CD4-positive, alpha-beta memory T cell (primary cell): ENCODE results near the gene MED27. TPM values are rescaled to one million over a fixed set of nuclear protein-coding genes. Genes with fewer than 3 reads are reported as not detected.
A peak's percentile ranks its signal among the peaks of the same experiment; 100 is the strongest.

Experiments used
- CTCF ChIA-PET: fragments of 350-600 bp; sonication (Branson Sonifier 250); formaldehyde crosslinking; loops from one replicate; lab custom pipeline; 2021; ENCODE audit warnings: inconsistent platforms; ENCODE audit not compliant: partially characterized antibody; lab: Charles Lee
- POLR2A ChIA-PET: fragments of 350-600 bp; sonication (Branson Sonifier 250); formaldehyde crosslinking; loops from one replicate; lab custom pipeline; 2021; ENCODE audit not compliant: partially characterized antibody; lab: Charles Lee
- DNase-seq, 5 donors: peaks; one replicate each; pipeline versions ENCODE4 v3.0.0 to v3.0.0-alpha.2; 2020 to 2022; ENCODE audit warnings: mixed read lengths in 1 of 5
- H3K27ac ChIP-seq: one replicate; pipeline ENCODE4 v1.7.0; 2013; ENCODE audit warnings: low read depth, low read length
- H3K27me3 ChIP-seq: 2 replicates; pipeline ENCODE4 v1.7.0; 2013; ENCODE audit warnings: mild to moderate bottlenecking, low read length, moderate library complexity; ENCODE audit not compliant: insufficient read depth
- H3K36me3 ChIP-seq: 2 replicates; pipeline ENCODE4 v1.7.0; 2013; ENCODE audit warnings: mild to moderate bottlenecking, low read length, moderate library complexity; ENCODE audit not compliant: insufficient read depth
- H3K4me1 ChIP-seq: 2 replicates; pipeline ENCODE4 v1.7.0; 2013; ENCODE audit warnings: mild to moderate bottlenecking, low read length, moderate library complexity; ENCODE audit not compliant: insufficient read depth
- H3K4me3 ChIP-seq, 2 donors: one replicate each; pipeline ENCODE4 v1.7.0; 2013; ENCODE audit warnings: low read length in 2 of 2, mild to moderate bottlenecking in 1 of 2
- H3K9me3 ChIP-seq, 2 donors: one replicate each; pipeline ENCODE4 v1.7.0; 2013; ENCODE audit warnings: low read length in 2 of 2, control low read depth in 1 of 2; ENCODE audit not compliant: control insufficient read depth in 1 of 2
- H3K27ac Mint-ChIP-seq, 7 donors: one replicate each; pipeline ENCODE4 v1.8.0; 2020 to 2021; ENCODE audit warnings: mixed read lengths in 7 of 7, mild to moderate bottlenecking in 6 of 7, inconsistent platforms in 3 of 7, moderate library complexity in 3 of 7
- H3K27me3 Mint-ChIP-seq, 2 donors: one replicate each; pipeline ENCODE4 v1.8.0; 2020 to 2021; ENCODE audit warnings: mixed read lengths in 2 of 2
- H3K36me3 Mint-ChIP-seq, 2 donors: one replicate each; pipeline ENCODE4 v1.8.0; 2020 to 2021; ENCODE audit warnings: mixed read lengths in 2 of 2, inconsistent platforms in 1 of 2, mild to moderate bottlenecking in 1 of 2
- H3K4me1 Mint-ChIP-seq, 4 donors: one replicate each; pipeline ENCODE4 v1.8.0; 2020 to 2021; ENCODE audit warnings: mixed read lengths in 4 of 4, mild to moderate bottlenecking in 1 of 4
- H3K4me3 Mint-ChIP-seq, 8 donors: one replicate each; pipeline ENCODE4 v1.8.0; 2020 to 2021; ENCODE audit warnings: mixed read lengths in 8 of 8, mild to moderate bottlenecking in 7 of 8, moderate library complexity in 6 of 8, inconsistent platforms in 3 of 8
- H3K9me3 Mint-ChIP-seq, 8 donors: one replicate each; pipeline ENCODE4 v1.8.0; 2020 to 2021; ENCODE audit warnings: mixed read lengths in 8 of 8, mild to moderate bottlenecking in 5 of 8, inconsistent platforms in 3 of 8, moderate library complexity in 1 of 8
- intact Hi-C: fragments of 100-400 bp; cut with micrococcal nuclease; formaldehyde crosslinking; loops from one replicate; pipeline ENCODE4 v1.15.1; 2023
- polyA plus RNA-seq, 2 donors: library from polyadenylated mRNA; unstranded; fragments of 300-500 nt; fragmentation: Illumina TruSeq; gene quantifications; one replicate each; pipeline ENCODE4 v1.2.3, GENCODE V29; 2021
- total RNA-seq, 2 experiments: library from RNA; stranded (reverse); gene quantifications; one replicate each; pipeline ENCODE4 v1.2.3, GENCODE V29; 2021

MED27 gene
- total and polyA plus RNA-seq, 4 experiments from 2014 or later: 15.6 to 57.7 (median 29.3) TPM

- intact Hi-C loops: no loop called here
Observed at GRCh38 chr9:131841765-131842318, 237.8 kb downstream of the MED27 start.

GRCh38 chr9:131840751-131841702, 238.6 kb downstream of the MED27 start:
- no peaks in the 10 kb centered on the region for H3K36me3 ChIP-seq
- no peaks in the 10 kb centered on the region for H3K9me3 ChIP-seq
- Mint-ChIP-seq H3K36me3 (no peaks in the 10 kb centered on the region), H3K27ac (peak overlapping the region in 5 of 7 donors; percentile 56 to 96 (median 93)), H3K27me3 (peaks cover 2 to 9% of the 10 kb centered on the region in 2 donors), H3K9me3 (peaks cover 0 to 2% (median 0%) of the 10 kb centered on the region in 8 donors), H3K4me1 (peaks cover 3 to 27% (median 10%) of the 10 kb centered on the region in 4 donors), H3K4me3 (no peak overlapping the region)
- no peaks in the 10 kb centered on the region for H3K27me3 ChIP-seq
- H3K4me1 ChIP-seq: peaks cover 23% of the 10 kb centered on the region
- H3K27ac ChIP-seq: no peak overlapping the region
- CTCF ChIA-PET: interaction anchor here (0.6 kb wide), 1 partner anchor 1157 kb away, joined by 4 read pairs; no protein-coding TSS in a partner anchor
- no peak for DNase-seq
- intact Hi-C loops: no loop called here
- no peak overlapping the region for H3K4me3 ChIP-seq
- POLR2A ChIA-PET: interaction anchor here (0.9 kb wide), 1 partner anchor 239 kb away, joined by 3 read pairs; the partner anchor contains the start of gene MED27

More at GRCh38 chr9:131841765-131842318, 237.8 kb downstream of the MED27 start:
- Mint-ChIP-seq H3K4me3 (no peak overlapping the region), H3K27me3 (peaks cover 4 to 9% of the 10 kb centered on the region in 2 donors), H3K36me3 (no peaks in the 10 kb centered on the region), H3K27ac (no peak overlapping the region), H3K9me3 (peaks cover 0 to 3% (median 0%) of the 10 kb centered on the region in 8 donors), H3K4me1 (peaks cover 3 to 27% (median 10%) of the 10 kb centered on the region in 4 donors)
- no peaks in the 10 kb centered on the region for H3K27me3 ChIP-seq
- H3K9me3 ChIP-seq: no peaks in the 10 kb centered on the region
- H3K4me3 ChIP-seq: no peak overlapping the region
- no peak overlapping the region for H3K27ac ChIP-seq
- H3K36me3 ChIP-seq: no peaks in the 10 kb centered on the region
- CTCF ChIA-PET: no interaction called here
- peaks cover 23% of the 10 kb centered on the region for H3K4me1 ChIP-seq
- POLR2A ChIA-PET: no interaction called here
- DNase-seq: no peak

DNA sequence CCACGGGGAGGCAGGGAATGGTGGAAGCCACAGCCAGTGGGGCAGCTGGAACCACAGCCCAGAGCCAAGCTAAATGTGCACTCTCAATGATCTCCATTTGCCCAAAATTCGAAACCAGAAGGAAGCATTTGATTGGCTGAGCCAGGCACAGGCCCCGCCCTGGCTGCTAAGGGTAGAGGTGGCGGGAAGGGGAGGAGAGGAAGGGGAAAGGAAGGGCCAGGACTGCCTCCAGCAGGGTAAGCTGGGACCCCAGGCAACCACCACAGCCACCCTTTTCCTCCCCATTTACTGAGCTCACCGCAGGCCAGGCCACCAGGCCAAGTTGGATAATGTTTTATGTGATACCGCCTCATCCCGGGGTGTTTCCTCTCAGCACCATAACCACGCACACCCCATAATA, 239.4 kb downstream of the MED27 start:
- POLR2A ChIA-PET: interaction anchor here (0.8 to 1.2 kb wide), 3 partner anchors 21 to 239 kb away, joined by 3 read pairs; partner anchors contain the start of gene MED27
- Histone ChIP-seq H3K9me3 (no peaks in the 10 kb centered on the region), H3K4me3 (no peak overlapping the region), H3K4me1 (peaks cover 23% of the 10 kb centered on the region), H3K27ac (no peak overlapping the region), H3K27me3 (no peaks in the 10 kb centered on the region), H3K36me3 (no peaks in the 10 kb centered on the region)
- CTCF ChIA-PET: interaction anchor here (0.6 kb wide), 1 partner anchor 1158 kb away, joined by 4 read pairs; no protein-coding TSS in a partner anchor
- Mint-ChIP-seq H3K27me3 (peaks cover under 1 to 7% of the 10 kb centered on the region in 2 donors), H3K4me1 (peaks cover 3 to 22% (median 10%) of the 10 kb centered on the region in 4 donors), H3K27ac (peak overlapping the region; percentile 90 to 98 (median 94)), H3K36me3 (no peaks in the 10 kb centered on the region), H3K9me3 (peaks cover 0 to 5% (median 0%) of the 10 kb centered on the region in 8 donors), H3K4me3 (peak overlapping the region in 5 of 8 donors; percentile 49 to 77 (median 60))
- intact Hi-C loops: no loop called here
- DNase-seq: peak in 1 of 5 donors; percentile 14

DNA sequence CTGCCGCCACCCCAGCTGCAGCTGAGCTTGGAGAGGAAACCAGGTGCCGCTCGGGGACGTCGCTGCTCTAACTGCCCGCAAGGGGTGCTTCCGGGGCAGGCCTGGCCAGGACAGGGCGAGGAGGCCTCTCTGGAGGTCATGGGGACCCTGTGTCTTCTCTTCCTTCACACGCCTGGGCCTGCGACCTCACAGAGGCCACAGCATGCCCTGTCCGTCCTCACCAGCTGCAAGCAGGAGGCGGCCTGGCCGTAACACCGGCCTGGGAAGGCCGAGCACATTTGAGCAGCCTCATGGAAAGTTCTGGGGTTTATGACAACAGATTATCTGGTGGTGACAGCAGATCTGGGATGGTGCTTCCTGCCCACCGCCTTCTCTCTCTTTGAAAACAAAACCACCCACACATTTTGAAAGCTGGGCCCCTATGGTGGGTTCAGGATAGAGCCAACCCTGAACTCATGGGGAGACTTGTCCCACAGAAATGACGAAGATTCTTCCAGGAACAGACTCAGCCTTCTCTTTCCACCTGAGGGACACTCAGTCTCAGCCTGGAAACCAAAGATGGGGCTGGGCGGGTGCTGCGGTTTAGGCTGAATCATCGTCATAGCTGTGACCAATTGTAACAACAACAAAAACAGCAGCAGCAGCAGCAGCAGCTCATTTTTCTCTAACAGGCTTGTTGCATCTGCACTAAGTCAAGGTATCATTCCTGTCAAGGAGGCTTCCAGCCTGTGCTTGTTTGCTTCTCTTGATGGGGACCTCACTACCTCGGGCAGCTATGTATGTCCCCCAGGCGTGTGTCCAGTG, 240.2 kb downstream of the MED27 start:
- Histone ChIP-seq H3K27ac (no peak overlapping the region), H3K27me3 (no peaks in the 10 kb centered on the region), H3K36me3 (no peaks in the 10 kb centered on the region), H3K4me3 (no peak overlapping the region), H3K4me1 (peaks cover 23% of the 10 kb centered on the region), H3K9me3 (no peaks in the 10 kb centered on the region)
- Mint-ChIP-seq H3K4me1 (peaks cover 3 to 22% (median 10%) of the 10 kb centered on the region in 4 donors), H3K27me3 (peaks cover 0 to 7% of the 10 kb centered on the region in 2 donors), H3K36me3 (no peaks in the 10 kb centered on the region), H3K27ac (peak overlapping the region; percentile 90 to 98 (median 94)), H3K9me3 (peaks cover 0 to 7% (median 0%) of the 10 kb centered on the region in 8 donors), H3K4me3 (peak overlapping the region; percentile 4 to 77 (median 50))
- intact Hi-C loops: no loop called here
- POLR2A ChIA-PET: interaction anchor here (0.6 to 1.2 kb wide), 3 partner anchors 22 to 401 kb away, joined by 3 read pairs; no protein-coding TSS in a partner anchor
- peak; percentile 37 to 81 (median 59) for DNase-seq
- CTCF ChIA-PET: no interaction called here

DNA sequence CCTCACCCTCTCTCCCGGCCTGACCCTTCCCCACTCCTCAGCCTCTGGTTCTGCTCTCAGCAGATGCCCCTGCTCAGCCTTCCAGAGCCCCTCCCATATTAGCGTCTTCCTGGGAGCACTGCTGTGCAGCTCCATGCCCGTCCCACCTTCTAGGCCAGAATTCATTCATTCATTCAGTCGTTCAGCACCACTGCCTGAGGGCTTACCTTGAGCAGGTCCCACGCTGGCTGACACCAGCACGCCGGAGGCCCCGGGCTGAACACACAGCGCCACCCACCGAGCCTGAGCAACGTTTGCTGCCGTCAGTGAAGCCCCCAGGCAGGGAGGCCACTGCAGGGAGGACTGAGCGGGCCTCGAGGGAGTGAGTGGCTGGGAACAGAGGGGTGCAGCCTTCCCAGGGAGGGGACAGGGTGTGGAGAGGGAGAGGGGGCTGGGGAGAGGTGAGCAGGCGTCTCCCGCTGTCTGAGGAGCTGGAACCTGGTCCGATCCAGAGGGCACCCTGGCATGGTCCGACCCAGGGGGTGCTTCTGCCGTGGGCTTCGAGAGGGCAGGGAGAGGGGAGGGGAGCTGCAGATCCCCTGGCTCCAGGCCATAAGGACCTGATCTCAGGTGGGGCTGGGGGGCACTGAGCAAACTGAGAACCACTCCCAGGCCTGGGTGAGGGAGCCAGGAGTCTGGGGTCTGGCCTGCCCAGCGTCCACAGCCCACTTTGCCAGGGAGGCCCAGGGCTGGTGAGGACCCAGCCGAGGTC, 241.0 kb downstream of the MED27 start:
- intact Hi-C loops: no loop called here
- H3K27ac ChIP-seq: no peak overlapping the region
- no peaks in the 10 kb centered on the region for H3K27me3 ChIP-seq
- ChIA-PET POLR2A (interaction anchor here (1.2 kb wide), 1 partner anchor 37 kb away, joined by 3 read pairs; no protein-coding TSS in a partner anchor), CTCF (no interaction called here)
- Mint-ChIP-seq H3K4me3 (no peak overlapping the region), H3K27ac (peak overlapping the region in 5 of 7 donors; percentile 90 to 98 (median 94)), H3K4me1 (peaks cover 3 to 22% (median 10%) of the 10 kb centered on the region in 4 donors), H3K9me3 (peaks cover 0 to 15% (median 7%) of the 10 kb centered on the region in 8 donors), H3K36me3 (no peaks in the 10 kb centered on the region), H3K27me3 (peaks cover 0 to 7% of the 10 kb centered on the region in 2 donors)
- H3K9me3 ChIP-seq: peaks cover 0 to 4% of the 10 kb centered on the region in 2 donors
- peaks cover 23% of the 10 kb centered on the region for H3K4me1 ChIP-seq
- no peak for DNase-seq
- no peak overlapping the region for H3K4me3 ChIP-seq
- H3K36me3 ChIP-seq: no peaks in the 10 kb centered on the region

GRCh38 chr9:131837836-131838235, 241.8 kb downstream of the MED27 start:
- H3K27me3 Mint-ChIP-seq: peaks cover 0 to 3% of the 10 kb centered on the region in 2 donors
- ChIA-PET CTCF (no interaction called here), POLR2A (no interaction called here)
- H3K27ac Mint-ChIP-seq: peak overlapping the region in 3 of 7 donors; percentile 24 to 94 (median 69)
- no peak overlapping the region for H3K27ac ChIP-seq
- H3K9me3 ChIP-seq: peaks cover 0 to 5% of the 10 kb centered on the region in 2 donors
- peaks cover 0 to 20% (median 8%) of the 10 kb centered on the region in 8 donors for H3K9me3 Mint-ChIP-seq
- peaks cover 23% of the 10 kb centered on the region for H3K4me1 ChIP-seq
- H3K36me3 ChIP-seq: no peaks in the 10 kb centered on the region
- H3K4me3 ChIP-seq: no peak overlapping the region
- intact Hi-C loops: no loop called here
- H3K4me1 Mint-ChIP-seq: peaks cover 3 to 20% (median 13%) of the 10 kb centered on the region in 4 donors
- DNase-seq: no peak
- H3K4me3 Mint-ChIP-seq: no peak overlapping the region
- H3K27me3 ChIP-seq: no peaks in the 10 kb centered on the region
- H3K36me3 Mint-ChIP-seq: no peaks in the 10 kb centered on the region
